GM21717 (cell line): ENCODE measurements around the gene BEGAIN.
"Not testable (repeated sequence)": the region's sequence is repeated elsewhere in the genome, so short reads cannot be mapped to it uniquely, and the experiment has no call there.

Source experiments
- ATAC-seq: cut with Tn5 transposase; IDR thresholded peaks from one replicate; pipeline ENCODE4 v1.9.1; 2021; ENCODE audit warnings: mild to moderate bottlenecking, moderate library complexity; ENCODE audit not compliant: unreplicated experiment

BEGAIN gene

DNA sequence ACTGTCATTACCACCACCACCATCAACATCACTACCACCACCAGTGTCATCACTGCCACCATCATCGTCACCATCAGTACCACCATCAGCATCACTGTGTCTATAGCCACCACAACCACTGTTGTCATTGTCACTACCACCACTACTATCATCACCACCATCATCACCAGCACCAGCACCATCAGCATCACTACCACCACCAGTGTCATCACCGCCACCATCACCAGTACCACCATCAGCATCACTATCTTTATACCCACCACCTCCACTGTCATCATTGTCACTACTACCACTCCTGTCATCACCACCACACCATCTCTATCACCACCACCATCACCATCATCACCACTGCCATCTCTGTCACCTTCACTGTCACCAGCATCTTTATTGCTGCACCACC, 60.6 kb downstream of the BEGAIN start:
- no peak for ATAC-seq

DNA sequence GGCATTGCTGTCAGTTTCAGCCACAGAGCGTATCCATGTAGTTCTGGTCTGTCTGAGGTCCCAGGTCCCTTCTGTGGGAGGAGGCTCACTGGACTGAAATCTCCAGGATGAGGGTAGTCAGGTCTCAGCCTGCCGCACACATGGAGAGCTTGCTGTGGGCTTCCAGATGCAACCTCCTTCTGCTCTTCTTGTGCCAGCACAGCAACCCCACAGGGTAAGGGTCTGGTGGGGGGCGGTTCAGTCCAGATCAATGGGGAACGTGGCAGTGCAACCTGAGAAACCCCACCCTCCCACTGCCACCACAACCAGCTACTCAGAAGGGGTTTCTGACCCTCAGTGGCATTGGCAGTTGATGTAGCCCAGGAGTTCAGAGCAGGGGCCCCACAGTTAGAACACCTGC, 61.2 kb downstream of the BEGAIN start:
- ATAC-seq, result no peak

DNA sequence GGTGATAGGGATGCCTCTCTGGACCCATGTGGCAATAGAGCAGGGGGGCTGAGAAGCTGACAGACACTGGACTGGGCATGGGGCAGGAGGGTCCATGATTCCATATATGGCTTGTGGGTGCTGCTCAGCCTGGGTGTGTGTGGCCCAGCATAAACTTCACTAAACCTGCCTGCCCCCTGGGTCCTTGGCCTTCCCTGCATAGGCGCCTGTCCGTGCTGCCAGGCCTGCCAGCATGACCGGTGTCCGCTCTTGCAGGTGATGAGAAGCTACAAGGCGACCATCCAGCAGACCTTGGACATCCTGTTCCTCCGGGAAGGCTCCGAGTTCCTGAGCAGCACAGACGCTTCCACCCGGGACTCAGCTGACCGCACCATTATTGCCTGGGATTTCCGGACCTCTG, 61.6 kb downstream of the BEGAIN start:
- no peak for ATAC-seq

DNA sequence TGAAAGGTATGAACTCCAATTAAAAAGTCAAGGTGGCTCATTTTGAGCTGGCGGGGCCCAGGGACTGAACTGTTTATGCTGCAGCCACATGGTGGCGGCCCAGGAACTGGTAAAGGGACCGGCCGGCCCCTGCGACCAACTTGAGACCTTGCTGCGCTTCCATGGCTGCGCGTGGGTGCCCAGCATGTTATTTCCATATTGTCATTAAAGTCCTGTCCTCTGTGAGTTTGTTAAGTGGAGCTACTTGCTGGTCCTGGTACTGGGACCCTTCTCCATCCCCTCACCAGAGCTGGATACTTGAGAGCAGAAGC, 62.3 kb downstream of the BEGAIN start:
- no peak for ATAC-seq

DNA sequence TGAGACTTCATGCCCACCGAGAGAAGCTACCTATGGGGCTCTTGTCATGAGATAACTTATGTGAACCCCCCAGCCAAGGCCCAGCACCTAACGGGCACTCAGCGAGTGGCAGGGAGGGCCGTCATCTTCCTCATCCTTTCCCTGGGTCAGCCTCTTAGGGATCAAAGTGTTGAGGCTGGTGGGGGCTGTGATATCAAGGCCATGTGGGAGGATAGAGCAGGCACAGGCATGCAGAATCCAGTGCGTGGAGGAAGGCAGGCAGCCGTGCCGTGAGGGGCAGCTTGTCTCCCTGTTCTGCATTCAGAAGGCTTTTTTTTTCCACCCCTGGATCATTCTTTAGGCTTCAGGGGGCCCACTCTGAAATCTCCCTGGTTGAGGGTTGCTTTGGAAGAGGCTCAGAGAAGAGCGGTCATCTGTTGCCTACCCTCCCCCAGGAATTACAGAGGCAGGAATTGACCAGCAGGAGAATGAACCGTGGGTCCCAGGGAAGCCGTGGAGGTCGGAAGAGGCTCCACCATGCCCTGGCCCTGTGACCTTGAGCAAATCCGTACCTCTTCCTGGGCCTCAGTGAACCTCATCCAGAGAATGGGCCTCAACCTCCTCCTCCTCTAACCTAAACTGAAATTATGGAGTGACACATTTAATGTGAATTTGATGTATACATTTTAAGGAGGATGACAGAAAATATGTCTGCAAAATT, 62.8 kb downstream of the BEGAIN start:
- ATAC-seq, result no peak

DNA sequence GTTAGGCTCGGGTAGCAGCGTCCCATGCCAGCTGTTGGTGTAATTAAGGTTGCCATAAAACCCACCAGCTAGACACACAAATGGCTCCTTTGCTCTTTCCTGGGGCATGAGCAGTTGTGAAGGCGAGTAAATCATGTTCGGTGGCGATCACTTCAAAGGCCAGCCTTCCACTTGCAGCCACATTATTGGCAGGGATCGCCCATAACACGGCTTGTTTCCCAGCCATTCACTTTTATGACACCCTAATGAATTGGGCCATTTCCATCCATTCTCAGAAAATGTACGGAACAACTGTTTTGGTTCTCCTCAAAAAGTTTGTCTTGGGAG, 63.4 kb downstream of the BEGAIN start:
- ATAC-seq, result no peak

DNA sequence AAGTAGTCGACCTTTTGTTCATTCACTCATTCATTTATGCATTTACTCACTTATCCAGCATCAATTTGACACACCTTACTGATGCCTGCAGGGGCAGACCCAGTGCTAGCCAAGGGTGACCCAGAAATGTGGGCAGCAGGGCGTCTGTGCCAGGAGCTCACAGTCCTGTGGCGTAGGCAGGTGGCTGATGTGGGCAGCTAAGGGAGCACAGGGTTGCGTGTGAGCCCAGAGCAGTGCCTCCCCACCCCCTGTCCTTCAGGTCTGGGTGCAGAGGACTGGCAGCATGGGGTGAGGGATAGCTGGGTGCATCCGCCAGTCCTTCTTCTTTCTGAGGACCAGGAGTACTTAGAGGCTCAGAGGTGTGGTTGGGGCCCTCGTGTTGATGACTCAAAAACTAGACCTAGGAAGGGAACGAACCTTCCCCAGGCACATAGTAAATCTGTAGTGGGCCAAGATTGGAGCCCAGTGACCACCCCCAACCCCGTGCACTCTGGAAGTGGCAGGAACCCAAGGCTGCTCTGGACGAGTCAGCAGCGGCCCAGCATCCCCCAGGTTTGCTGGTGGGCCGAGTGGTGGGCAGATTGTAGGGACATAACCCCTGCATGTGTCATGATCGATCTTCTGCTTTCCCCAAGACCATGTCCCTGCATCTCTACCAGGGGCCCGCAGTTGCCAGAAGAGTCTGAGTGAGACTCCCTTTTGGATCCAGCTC, 63.9 kb downstream of the BEGAIN start:
- ATAC-seq, result no peak

DNA sequence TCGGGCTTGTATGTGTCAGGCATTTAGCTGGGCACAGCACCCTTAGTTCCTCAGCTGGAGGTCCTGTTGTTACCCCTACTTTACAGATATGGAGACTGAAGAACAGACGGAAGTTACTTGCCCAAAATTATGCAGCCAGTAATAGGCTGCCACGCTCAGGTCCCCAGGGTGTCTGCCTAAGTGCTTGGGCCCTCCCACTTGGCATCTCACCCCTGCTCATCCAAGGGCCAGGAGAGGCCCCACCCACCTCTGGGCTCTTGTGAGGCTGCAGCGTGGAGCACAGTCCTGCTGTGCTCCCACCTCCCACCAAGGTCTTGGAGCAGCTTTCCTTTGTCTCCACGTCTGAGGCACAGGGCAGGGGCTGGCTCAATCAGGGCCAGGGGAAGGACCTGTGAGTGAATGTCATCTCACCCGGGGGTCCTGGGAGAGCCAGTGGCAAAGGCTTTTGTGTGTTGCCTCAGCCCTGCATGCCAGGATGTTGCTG, 64.6 kb downstream of the BEGAIN start:
- ATAC-seq, result no peak

DNA sequence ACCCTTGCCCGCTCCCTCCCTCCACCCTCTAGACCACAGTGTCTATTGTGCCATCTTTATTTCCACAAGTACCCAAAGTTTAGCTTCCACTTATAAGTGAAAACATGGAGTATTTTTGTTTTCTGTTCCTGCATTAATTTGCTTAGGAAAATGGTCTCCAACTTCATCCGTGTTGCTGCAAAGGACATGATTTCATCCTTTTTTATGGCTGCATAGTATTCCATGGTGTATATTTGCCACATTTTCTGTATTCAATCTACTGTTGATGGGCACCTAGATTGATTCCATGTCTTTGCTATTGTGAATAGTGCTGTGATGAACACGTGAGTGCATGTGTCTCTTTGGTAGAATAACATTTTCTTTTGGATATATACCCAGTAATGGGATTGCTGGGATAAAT, 81.2 kb downstream of the BEGAIN start:
- ATAC-seq, result not testable (repeated sequence)

DNA sequence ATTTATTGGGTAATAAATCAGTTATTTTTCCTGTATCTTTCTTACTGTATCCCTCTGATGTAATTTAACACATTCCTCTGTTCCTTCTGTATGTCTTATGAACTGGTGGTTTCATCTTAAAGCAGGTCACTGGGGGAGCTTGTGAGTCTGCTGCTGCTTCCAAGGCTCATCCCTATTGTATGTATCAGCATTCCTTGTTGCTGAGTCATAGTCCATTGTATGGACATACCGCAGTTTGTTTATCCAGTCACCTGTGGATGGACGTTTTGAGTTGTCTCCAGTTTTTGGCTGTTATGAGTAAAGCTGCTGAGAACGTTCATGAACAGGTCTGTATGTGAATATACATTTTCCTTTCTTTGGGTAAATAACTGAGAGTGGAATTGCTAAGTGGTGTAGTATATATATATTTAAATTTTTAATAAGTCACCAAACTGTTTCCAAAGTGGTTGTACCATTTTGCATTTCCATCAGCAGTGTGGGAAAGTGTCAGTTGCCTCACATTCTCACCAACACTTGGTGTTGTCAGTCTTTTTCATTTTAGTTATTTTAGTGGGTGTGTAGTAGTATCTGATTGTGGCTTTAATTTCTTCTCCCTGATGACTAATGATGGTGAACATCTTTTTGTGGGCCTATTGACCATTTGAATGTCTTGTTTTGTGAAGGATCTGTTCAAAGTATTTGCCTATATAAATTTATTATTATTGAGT, 82.7 kb downstream of the BEGAIN start:
- ATAC-seq, result no peak

DNA sequence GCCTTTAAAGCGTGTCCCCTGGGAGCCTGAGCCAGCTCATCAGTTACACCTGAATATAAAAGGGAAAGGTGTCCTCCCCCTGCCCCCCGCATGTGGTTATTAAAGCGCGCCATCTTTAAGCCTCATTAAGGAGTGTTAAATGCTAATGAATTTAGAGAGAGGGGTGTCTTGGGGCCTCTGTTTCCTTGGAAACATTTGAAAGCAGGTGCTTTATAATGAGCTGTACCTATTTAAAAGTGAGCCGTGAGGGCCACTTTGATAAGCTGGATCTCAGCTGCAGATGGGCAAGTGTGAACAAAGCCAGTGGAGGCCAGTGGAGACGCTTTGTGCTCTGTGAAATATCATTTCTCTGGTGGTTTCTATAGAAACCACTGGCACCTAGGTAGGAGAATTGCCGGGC, 84.0 kb downstream of the BEGAIN start:
- ATAC-seq, result no peak

DNA sequence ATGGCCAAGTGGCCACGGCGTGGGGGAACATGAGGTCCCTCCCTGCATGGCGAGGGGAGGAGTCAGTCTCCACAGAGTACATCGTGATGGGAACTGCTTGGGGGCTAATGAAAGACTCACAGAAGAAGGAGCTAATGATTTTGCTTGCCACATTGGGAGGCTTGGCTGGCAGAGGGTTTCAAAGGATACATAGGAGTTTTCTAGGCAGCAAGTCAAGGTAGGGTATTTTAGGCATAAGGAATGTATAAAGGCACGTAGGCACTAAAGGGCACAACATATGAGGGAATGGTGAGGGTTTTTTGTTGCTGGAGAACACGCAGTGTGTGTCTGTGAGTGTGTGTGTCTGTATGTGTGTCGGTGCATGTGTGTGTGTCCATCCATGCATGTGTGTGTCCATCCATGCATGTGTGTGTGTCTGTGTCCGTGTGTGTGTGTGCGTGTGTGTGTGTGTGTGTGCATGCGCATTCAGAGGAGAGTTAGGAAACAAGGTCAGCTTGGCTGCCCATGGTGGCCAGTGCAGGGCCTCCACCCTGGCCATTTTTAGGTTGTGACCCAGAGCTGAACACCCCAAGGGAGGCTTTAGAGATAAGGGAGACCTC, 84.5 kb downstream of the BEGAIN start:
- ATAC-seq, result no peak

DNA sequence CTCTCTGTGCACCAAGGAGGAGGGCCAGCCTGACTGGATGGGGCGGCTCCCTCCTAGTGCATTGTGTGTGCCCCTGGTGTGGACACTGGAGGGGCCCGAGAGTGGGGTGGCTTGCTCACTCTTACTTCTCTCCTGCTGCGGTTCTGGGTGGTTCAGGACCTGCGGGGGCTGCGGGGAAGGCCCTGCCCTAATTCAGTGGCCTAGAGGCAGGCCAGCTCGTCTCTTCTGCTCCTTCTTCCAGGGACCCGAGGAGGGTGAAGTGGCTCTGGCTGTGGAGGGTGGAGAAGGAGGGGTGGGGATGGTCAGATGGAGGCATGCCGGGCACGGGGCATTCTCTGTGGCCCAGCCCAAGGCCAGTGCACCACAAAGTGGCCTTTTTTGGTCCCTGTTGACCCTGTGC, 87.1 kb downstream of the BEGAIN start:
- no peak for ATAC-seq

DNA sequence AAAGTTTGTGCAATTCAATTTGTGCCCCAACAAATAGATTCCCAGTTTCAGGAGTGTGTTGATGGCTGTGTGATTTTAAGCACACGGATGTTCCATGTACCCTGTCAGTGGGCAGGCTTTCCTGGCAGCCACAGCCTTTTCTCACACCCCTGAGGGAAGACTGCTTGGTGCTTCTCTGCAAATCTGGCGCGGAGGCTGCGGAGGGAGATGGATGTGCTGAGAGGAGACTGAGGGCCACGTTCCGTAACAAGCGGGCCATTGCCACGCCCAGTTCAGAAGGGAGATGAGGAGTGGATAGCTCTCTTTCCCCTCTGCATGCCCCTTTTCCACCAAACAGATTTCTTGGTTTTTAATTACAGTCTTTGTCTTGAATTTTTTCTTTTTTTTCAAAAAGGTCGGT, 89.1 kb downstream of the BEGAIN start:
- ATAC-seq, result no peak

DNA sequence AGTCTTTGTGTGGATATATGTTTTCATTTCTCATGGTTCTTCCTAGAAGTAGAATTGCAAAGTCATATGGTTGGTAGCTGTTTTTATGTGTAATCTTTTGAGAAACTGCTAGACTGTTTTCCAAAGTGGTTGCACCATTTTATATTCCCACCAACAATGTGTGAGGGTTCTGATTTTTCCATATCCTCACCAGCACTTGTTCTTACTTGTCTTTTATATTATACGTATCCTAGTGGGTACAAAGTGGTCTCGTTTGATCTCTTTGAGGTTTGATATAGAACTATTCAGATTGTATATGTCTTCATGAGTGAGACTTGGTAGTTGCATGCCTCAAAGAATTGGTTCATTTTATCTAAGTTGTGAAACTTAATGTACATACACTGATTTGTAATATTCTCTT, 91.3 kb downstream of the BEGAIN start:
- no peak for ATAC-seq

DNA sequence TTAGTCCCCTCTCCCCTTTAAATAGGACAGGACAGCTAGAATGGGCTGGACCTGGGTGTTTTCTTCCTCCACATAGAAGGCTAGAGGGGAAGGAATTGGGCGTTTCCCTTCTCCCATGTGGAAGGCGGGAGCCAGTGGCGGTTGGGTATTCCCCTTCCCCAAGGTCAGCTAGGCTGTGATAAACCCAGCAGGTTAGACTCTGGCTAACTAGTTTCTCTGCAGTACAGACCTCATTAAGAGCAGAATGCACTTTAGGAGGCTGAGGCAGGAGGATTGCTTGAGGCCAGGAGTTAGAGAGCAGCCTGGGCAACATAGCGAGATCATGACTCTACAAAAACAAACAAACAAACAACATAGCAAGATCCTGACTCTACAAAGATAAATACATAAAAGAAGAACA, 92.6 kb downstream of the BEGAIN start:
- no peak for ATAC-seq

DNA sequence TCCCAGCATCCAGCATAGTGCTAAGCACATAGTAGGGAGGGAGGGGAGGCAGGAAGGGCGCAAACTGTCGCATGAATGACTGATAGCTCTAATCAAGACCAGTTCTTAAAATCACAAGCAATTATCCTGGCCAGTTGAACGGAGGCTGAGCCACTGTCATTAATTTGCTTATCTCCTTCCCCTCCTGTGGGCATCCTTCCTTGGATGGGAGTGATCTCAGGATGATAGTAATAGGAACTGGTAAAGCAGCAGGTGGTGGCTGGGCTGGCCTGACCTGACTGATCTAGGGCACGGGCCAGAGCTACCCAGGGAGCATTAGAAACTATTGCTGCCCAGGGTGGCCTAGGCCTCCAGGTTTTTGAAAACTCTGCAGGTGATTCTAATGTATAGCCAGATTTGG, 97.0 kb downstream of the BEGAIN start:
- no peak for ATAC-seq

DNA sequence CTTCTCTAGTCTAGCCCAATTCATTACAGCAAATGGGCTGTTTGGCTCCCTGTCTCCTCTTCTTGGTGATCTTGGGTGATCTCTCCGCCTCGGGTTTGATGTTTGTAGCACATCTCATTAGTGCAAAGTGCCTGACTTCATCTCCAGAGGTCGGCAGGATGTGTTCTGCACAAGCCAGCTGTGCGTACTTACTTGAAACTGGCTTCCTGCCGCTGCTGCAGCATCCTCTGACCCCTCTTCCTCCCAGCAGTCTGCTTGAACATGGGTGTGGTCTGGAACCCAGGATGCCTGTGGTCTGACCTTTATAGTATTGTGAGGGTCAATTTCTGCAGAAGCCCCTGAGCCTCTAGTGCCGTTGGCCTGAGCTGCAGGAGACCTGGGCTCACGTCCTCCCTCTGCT, 99.2 kb downstream of the BEGAIN start:
- no peak for ATAC-seq

DNA sequence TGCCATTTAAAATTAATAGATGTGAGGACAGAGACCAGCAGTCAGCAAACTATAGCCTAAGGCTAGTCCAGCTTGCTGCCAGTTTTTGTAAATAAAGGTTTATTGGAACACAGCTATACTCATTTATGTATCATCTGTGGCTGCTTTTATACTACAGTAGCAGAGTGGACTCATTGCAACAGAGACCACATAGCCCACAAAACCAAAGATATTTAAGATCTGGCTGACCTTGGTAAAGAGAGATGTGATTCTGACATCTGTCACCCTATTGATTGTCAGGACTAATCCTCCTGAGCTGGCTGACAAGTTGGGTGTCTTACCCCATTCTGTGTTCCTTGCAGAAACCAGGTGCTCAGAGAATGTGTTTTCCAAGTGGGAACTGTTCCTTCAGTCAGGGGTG, 99.9 kb downstream of the BEGAIN start:
- ATAC-seq, result no peak
